ENCODE results near the gene LRRC8D.
A peak's percentile ranks its signal among the peaks of the same experiment; 100 is the strongest.

LRRC8D gene

GRCh38 chr1:89880679-89881078 lies 59.8 kb downstream of the LRRC8D start:
- no peak for TF ChIP-seq CTCF (IDR thresholded peaks at IDR 0.05; ENCODE audit: insufficient read depth, low read depth, low read length, missing control alignments)
- no peak overlapping the region for H3K4me3 ChIP-seq (ENCODE audit: low read length)
- DNase-seq (ENCODE audit: low read depth): no peak

GRCh38 chr1:89881415-89882058 lies 60.7 kb downstream of the LRRC8D start:
- DNase-seq (ENCODE audit: low read depth): no peak
- no peak overlapping the region for H3K4me3 ChIP-seq (ENCODE audit: low read length)
- no peak for TF ChIP-seq CTCF (IDR thresholded peaks at IDR 0.05; ENCODE audit: insufficient read depth, low read depth, low read length, missing control alignments)

GRCh38 chr1:89882348-89883029 lies 61.7 kb downstream of the LRRC8D start:
- no peak overlapping the region for H3K4me3 ChIP-seq (ENCODE audit: low read length)
- DNase-seq (ENCODE audit: low read depth): no peak
- TF ChIP-seq CTCF (IDR thresholded peaks at IDR 0.05; ENCODE audit: insufficient read depth, low read depth, low read length, missing control alignments): no peak

GRCh38 chr1:89883030-89883379 lies 62.2 kb downstream of the LRRC8D start:
- no peak for DNase-seq (ENCODE audit: low read depth)
- TF ChIP-seq CTCF (IDR thresholded peaks at IDR 0.05; ENCODE audit: insufficient read depth, low read depth, low read length, missing control alignments): no peak
- no peak overlapping the region for H3K4me3 ChIP-seq (ENCODE audit: low read length)

- no peak overlapping the region for H3K4me3 ChIP-seq (ENCODE audit: low read length)
- peak; percentile 49 for DNase-seq (ENCODE audit: low read depth)
- no peak for TF ChIP-seq CTCF (IDR thresholded peaks at IDR 0.05; ENCODE audit: insufficient read depth, low read depth, low read length, missing control alignments)
These were observed 64.1 kb downstream of the LRRC8D start for GRCh38 chr1:89884718-89885596.

- DNase-seq (ENCODE audit: low read depth): peak; percentile 84
- no peak for TF ChIP-seq CTCF (IDR thresholded peaks at IDR 0.05; ENCODE audit: insufficient read depth, low read depth, low read length, missing control alignments)
These were observed 66.4 kb downstream of the LRRC8D start for GRCh38 chr1:89887270-89887669.

More at GRCh38 chr1:89887270-89887669, 66.4 kb downstream of the LRRC8D start:
- no peak overlapping the region for H3K4me3 ChIP-seq (ENCODE audit: low read length)
